PC-3 (cell line): Measurements from ENCODE around the gene CDC34.

Experiments used
- EZH2 ChIP-seq: fragments of 300-600 bp; sonication (generic); IDR thresholded peaks from one replicate; pipeline ENCODE4 v1.6.1; 2017; ENCODE audit warnings: antibody characterized with exemption, mild to moderate bottlenecking, low read length; ENCODE audit not compliant: unreplicated experiment
- TF ChIP-seq, protein P1 (sequence below): fragments of 300-600 bp; sonication (generic); conservative IDR thresholded peaks from 2 replicates; pipeline ENCODE4 v1.5.1; 2017; ENCODE audit warnings: antibody characterized with exemption, low read depth, mild to moderate bottlenecking, low read length

DNA sequence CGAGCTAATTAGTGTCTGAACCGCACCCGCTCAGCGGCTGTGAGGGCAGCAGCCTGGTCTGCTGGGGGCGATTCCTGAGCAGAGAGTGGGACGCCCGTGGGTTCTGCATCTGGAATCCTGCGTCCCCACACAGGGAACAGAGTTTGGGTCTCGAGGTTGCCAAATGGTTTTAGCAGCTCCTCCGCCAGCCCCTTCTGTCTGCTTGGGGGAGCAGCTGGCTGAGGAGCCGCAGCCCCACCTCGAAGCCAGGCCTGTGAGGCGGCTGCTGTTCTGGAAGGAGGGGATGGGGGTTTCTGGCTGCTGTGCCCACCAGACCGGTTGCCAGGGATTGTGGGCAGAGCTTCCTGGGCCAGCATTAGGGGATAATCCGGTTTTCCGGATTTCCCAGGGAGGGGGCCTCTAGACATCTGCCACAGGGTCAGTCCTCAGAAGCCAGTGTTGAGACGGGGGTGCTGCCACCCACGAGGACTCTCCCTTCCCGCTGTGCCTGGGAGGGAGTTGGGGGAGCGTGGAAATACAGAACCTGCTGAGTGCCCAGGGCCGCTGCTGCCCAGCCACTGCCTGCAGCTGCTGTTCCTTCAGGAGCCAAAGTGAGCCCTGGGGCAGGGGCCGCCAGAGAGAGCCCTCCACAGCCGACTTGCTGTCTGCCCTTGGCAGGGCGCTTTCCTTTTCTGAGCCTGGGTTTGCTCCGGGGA is 2.0 kb downstream of the CDC34 start:
- no peak for TF ChIP-seq EZH2
- TF ChIP-seq, protein P1, sequence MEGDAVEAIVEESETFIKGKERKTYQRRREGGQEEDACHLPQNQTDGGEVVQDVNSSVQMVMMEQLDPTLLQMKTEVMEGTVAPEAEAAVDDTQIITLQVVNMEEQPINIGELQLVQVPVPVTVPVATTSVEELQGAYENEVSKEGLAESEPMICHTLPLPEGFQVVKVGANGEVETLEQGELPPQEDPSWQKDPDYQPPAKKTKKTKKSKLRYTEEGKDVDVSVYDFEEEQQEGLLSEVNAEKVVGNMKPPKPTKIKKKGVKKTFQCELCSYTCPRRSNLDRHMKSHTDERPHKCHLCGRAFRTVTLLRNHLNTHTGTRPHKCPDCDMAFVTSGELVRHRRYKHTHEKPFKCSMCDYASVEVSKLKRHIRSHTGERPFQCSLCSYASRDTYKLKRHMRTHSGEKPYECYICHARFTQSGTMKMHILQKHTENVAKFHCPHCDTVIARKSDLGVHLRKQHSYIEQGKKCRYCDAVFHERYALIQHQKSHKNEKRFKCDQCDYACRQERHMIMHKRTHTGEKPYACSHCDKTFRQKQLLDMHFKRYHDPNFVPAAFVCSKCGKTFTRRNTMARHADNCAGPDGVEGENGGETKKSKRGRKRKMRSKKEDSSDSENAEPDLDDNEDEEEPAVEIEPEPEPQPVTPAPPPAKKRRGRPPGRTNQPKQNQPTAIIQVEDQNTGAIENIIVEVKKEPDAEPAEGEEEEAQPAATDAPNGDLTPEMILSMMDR: no peak
